Fibroblast of skin of left quadriceps (primary cell): Measurements from ENCODE around the gene ARHGDIG.

Experiments
- DNase-seq, 2 experiments: peaks; one replicate each; pipeline ENCODE4 v3.0.0-alpha.2; 2013; ENCODE audit warnings: low read depth in 2 of 2

ARHGDIG gene

DNA sequence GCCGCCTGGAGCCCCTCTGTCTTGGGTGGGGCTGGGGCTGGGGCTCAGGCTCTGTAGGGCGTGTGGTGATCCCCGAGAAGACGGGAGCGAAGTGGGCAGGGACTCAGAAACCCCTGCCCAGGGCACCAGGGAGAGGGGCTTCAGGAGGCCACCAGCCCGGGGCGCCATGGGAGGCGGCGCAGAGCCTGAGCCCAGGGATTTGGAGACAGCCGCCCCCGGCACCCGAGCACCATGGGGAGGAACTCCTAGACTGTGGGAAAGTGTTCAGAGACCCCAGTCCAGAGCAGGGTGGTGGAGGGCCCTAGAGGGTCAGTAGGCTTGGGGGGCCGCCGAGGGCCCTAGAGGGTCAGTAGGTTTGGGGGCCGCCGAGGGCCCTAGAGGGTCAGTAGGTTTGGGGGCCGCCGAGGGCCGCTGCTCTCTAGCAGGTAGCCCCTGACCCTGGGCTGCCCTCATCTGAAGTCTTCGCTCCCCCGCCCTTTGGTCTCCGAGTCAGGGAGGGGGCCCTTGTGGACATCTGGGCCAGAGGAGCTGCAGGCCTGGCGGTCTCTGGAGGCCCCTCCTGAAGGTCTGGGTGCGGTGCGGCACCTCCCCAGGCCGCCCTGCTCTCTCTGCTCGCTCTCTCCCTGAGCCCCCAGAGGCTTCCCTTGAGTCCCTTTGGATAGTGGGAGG, 734 bp downstream of the ARHGDIG start:
- DNase-seq = no peak

DNA sequence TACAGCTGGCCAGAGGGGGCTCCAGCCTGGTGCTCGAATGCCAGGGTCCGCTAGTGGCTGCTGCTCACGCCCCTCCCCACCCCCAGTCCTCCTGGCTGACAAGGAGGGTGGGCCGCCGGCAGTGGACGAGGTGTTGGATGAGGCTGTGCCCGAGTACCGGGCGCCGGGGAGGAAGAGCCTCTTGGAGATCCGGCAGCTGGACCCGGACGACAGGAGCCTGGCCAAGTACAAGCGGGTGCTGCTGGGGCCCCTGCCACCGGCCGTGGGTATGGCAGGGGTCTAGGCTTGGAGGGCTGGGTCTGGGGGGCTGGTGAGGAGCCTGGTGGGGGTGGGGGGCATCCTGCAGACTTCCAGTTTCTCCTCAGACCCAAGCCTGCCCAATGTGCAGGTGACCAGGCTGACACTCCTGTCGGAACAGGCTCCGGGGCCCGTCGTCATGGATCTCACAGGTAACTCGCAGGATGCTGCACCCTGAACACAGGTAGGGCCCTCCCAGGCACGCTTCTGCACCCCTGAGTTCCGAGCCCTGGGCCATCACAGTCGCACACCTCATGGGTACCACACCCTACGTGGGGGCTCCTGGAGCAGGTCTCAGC, 1.4 kb downstream of the ARHGDIG start:
- DNase-seq = no peak

- DNase-seq = no peak
Observed at GRCh38 chr16:282491-282890, 2.1 kb downstream of the ARHGDIG start.

GRCh38 chr16:283033-283805, 2.8 kb downstream of the ARHGDIG start, which contains the start of gene PDIA2:
Gene PDIA2 (plus strand): TSS chr16:283164. CDS start chr16:283170, 6 bp downstream.
- no peak for DNase-seq

- DNase-seq = no peak
Observed at GRCh38 chr16:284204-285120, 4.1 kb downstream of the ARHGDIG start.

DNA sequence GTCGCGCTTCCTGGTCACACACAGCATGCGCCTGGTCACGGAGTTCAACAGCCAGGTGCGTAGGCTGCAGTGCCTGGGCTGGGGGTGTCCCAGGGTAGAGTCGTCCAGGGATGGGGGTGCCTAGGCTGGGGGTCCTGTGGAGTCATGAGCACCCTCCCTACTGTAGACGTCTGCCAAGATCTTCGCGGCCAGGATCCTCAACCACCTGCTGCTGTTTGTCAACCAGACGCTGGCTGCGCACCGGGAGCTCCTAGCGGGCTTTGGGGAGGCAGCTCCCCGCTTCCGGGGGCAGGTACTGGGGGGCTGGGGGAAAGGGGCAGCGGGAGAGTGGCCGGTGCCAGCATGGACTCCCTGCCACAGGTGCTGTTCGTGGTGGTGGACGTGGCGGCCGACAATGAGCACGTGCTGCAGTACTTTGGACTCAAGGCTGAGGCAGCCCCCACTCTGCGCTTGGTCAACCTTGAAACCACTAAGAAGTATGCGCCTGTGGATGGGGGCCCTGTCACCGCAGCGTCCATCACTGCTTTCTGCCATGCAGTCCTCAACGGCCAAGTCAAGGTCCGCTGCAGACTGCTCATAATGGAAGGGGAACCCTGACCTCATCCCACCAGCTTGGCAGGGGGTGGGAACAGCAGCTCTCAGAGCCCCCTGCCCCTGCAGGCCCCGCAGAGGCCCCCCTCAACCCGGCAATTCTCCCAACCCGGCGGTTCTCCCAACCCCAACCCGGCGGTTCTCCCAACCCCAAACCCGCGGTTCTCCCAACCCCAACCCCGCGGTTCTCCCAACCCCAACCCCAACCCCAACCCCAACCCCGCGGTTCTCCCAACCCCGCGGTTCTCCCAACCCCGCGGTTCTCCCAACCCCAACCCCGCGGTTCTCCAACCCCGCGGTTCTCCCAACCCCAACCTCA, 5.0 kb downstream of the ARHGDIG start:
- DNase-seq = no peak

GRCh38 chr16:286491-287297, 6.3 kb downstream of the ARHGDIG start:
- DNase-seq = no peak

DNA sequence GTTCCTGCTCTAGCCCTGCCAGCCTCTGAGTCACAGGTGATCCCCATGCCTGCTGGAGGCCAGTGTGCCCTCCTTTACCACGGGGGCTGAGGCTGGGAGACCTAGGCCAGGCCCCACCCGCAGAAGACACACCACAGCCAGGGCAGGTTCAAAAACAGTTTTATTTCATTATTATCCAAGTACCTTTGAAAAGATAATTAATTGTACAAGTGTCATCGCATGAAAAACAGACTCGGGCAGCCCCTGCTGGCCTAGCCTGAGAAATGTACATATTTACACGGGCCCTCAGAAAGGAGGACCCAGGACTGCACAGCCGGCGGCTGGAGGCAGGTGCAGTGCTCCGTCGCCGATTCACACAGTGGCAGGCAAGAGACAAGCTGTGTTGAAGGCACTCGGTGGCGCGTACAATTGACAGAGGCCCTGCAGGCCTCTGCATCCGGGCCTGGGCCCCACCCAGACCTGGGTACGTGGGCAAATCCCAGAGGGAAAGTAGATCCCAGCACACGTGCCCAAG, 7.0 kb downstream of the ARHGDIG start:
- no peak for DNase-seq

DNA sequence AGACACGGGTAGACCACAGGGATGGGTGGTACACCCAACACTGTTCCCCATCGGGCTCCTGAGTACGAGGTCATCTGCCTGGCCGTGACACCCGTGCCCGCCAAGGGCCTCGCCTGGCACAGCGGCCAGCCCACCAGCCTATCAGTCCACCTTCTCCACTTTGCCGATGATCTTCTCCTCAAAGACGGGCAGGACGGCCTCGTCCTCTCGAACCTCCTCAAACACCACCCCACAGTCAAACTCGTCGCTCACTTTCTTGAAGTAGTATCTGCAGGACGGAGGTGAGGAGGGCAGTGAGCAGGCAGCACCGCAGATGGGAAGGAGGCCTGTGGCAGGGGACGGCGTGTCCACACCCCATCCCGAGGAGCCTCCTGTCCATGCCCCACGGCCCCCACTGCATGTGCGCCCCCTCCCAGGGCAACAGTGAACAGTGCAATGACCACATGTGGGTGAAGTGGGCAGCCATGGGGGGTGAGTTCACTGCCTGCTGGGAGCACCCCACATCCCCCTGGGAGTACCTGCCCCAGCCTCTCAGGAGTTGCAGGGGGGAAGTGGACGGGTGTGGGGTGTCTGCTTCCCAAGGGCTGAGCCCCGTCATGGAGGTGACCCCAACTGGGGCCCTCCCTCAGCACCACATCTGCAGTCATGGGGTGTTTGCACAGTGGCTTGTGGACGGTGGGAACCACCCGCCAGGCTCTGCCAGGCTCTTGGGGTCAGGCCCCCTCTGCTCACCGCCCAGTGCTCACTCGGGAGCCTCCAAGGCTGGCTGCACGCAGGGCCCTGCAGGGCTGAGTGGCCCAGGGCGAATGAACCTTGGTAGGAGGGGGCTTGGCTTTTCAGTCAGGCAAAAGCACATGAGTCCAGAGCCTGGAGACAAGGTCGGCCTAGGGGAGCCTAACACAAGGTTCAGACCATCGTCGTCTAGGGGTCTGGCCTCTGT, 7.9 kb downstream of the ARHGDIG start:
- DNase-seq = no peak

GRCh38 chr16:289395-289997, 9.1 kb downstream of the ARHGDIG start:
- DNase-seq = no peak

DNA sequence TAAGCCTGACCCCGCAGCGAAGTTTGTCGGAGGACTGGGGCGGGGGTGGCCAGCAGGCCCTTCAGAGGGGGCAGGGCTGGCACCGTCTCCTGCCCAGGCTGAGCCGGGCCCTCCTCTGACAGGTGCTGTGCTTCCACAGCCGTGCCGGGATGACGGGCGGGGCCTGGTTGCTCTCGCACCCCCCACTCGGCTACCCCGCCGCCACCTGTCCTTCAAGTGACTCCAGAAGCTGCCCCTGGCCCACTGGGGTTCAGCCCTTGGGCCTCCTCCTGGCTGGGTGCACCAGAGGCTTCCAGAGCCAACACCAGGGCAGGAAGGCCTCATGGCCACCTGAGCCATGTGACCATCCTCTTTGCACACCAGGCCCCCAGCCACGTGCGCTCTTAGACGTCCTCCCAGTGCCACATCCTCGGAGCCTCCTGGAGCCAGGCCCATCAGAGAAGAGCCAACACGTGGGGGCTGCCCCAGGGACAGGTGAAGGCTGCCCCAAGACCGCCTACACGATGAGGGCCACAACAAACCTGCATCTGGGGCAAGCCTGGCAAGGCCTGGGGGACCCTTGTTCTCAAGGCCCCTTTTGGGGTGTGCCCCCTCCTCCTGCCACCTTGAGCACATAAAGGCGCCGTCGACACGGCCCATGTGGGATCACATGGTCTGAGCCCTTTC, 9.8 kb downstream of the ARHGDIG start:
- DNase-seq = no peak

DNA sequence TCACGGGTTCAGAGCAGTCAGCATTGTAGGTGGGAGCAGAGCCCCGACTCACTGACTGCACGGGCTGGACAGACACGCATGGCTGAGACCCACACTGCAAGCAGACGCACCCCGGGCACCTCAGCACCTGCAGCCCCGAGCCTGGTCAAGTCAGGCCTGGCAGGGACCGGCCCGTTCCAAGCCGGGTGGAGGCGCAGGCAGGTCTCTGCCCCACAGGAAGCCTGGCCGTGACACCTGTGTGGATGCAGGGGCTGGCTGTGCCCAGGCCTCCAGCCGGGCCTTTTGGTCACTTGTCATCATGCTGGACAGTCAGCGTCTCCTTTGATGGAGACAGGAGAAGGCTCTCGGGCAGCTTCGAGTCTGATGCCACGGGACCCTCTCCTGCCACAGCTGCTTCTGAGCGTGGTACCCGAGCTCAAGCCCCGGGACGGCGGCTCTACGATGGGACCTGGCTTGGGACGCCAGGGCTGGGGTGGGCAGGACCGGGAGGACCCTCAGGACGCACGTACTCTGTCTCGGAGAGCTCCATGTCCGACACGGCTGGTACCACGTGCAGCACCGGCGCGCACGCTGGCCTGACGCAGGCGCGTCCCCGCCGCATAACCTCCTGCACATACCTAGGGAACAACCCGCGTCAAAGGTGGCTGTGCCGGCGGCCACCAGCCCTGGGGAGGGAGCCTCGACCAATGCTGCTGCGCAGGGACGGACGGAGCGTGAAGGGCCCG, 10.5 kb downstream of the ARHGDIG start:
- no peak for DNase-seq

- DNase-seq = no peak
Observed at GRCh38 chr16:291539-291938, 11.1 kb downstream of the ARHGDIG start.

- no peak for DNase-seq
Observed at GRCh38 chr16:293043-293775, 12.8 kb downstream of the ARHGDIG start.

DNA sequence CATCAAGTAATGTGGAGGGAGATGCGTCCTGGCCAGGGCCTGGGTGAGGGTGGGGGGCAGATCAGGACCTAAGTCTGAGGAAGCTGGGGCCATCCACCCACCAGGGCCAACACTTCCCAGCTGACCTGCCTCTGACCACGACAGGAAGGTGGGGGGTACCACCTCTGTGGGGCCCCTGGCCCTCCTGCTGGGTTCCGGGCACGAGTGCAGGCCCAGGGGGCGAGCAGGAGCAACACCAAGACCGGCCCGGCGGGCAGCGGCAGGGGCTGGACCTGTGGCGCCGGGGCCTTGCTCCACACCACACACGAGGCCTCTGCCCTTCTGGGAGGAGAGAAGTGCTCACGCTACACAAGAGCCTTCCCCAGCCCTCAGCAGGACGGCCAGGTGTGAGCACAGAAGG, 15.9 kb downstream of the ARHGDIG start:
- DNase-seq = no peak

GRCh38 chr16:296806-297510, 16.6 kb downstream of the ARHGDIG start:
- DNase-seq = no peak
